ENCODE results near the gene GALNT18. TPM values are rescaled to one million over a fixed set of nuclear protein-coding genes. Genes with fewer than 3 reads are reported as not detected.

Gene GALNT18
- total and polyA plus RNA-seq, 4 donors: 2.1 to 11.0 (median 3.8) TPM

DNA sequence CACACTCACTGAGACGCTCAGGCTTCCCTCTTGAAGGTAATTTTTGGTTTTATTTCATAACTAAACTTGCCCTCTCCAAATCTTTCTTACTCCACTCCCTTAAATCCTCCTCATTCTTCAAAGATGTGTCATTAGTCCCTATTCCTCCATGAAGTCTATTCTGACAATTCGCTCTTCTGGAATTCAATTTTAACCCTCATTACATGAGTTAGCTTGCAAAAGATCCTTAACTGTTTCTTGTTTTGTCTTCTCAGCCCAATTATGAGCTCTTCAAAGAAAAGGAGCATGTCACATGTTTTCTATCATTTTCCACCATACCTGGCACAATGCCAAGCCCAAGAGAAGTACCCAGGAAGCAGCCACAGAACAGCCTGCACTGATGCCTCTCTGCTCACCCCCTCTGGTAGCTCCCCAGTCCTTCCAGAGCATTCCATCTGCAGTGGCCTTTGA, 13.0 kb downstream of the GALNT18 start:
- no peaks in the 10 kb centered on the region for H3K4me1 ChIP-seq (ENCODE audit: control insufficient read depth in 4 of 4, insufficient read depth in 4 of 4, low read length in 3 of 4)
- no peaks in the 10 kb centered on the region for H3K27me3 ChIP-seq (ENCODE audit: control insufficient read depth in 4 of 4, insufficient read depth in 4 of 4, low read length in 3 of 4)
- H3K4me3 ChIP-seq (ENCODE audit: low read depth in 1 of 3, low read length in 3 of 3): no peak overlapping the region
- no peaks in the 10 kb centered on the region for H3K9me3 ChIP-seq (ENCODE audit: control insufficient read depth in 4 of 4, low read length in 3 of 4)
- no peaks in the 10 kb centered on the region for H3K36me3 ChIP-seq (ENCODE audit: control insufficient read depth in 4 of 4, insufficient read depth in 3 of 4, low read depth in 1 of 4, low read length in 3 of 4)
- no peak overlapping the region for H3K27ac ChIP-seq (ENCODE audit: low read depth in 1 of 2, low read length in 2 of 2)
- WGBS: 91% methylated on average over 2 of the region's 2 CpGs
- DNase-seq (ENCODE audit: low spot score): no peak
- H3K9ac ChIP-seq (ENCODE audit: low read depth in 1 of 2, low read length in 2 of 2): no peak overlapping the region
- no peak for TF ChIP-seq TAF1 (conservative IDR thresholded peaks at IDR 0.05)

GRCh38 chr11:11607772-11608171, 14.0 kb downstream of the GALNT18 start:
- H3K27ac ChIP-seq (ENCODE audit: low read depth in 1 of 2, low read length in 2 of 2): no peak overlapping the region
- 80% methylated on average over 2 of the region's 2 CpGs for WGBS
- no peaks in the 10 kb centered on the region for H3K9me3 ChIP-seq (ENCODE audit: control insufficient read depth in 4 of 4, low read length in 3 of 4)

More at GRCh38 chr11:11607772-11608171, 14.0 kb downstream of the GALNT18 start:
- Histone ChIP-seq H3K27me3 (ENCODE audit: control insufficient read depth in 4 of 4, insufficient read depth in 4 of 4, low read length in 3 of 4) (no peaks in the 10 kb centered on the region), H3K36me3 (ENCODE audit: control insufficient read depth in 4 of 4, insufficient read depth in 3 of 4, low read depth in 1 of 4, low read length in 3 of 4) (no peaks in the 10 kb centered on the region), H3K4me3 (ENCODE audit: low read depth in 1 of 3, low read length in 3 of 3) (no peak overlapping the region), H3K4me1 (ENCODE audit: control insufficient read depth in 4 of 4, insufficient read depth in 4 of 4, low read length in 3 of 4) (no peaks in the 10 kb centered on the region), H3K9ac (ENCODE audit: low read depth in 1 of 2, low read length in 2 of 2) (no peak overlapping the region)
- TF ChIP-seq, protein P1, sequence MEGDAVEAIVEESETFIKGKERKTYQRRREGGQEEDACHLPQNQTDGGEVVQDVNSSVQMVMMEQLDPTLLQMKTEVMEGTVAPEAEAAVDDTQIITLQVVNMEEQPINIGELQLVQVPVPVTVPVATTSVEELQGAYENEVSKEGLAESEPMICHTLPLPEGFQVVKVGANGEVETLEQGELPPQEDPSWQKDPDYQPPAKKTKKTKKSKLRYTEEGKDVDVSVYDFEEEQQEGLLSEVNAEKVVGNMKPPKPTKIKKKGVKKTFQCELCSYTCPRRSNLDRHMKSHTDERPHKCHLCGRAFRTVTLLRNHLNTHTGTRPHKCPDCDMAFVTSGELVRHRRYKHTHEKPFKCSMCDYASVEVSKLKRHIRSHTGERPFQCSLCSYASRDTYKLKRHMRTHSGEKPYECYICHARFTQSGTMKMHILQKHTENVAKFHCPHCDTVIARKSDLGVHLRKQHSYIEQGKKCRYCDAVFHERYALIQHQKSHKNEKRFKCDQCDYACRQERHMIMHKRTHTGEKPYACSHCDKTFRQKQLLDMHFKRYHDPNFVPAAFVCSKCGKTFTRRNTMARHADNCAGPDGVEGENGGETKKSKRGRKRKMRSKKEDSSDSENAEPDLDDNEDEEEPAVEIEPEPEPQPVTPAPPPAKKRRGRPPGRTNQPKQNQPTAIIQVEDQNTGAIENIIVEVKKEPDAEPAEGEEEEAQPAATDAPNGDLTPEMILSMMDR (IDR thresholded peaks at IDR 0.05; ENCODE audit: low read depth, low read length, missing input control): no peak
- no peak for TF ChIP-seq REST (IDR thresholded peaks at IDR 0.05)
- TF ChIP-seq YY1 (IDR thresholded peaks at IDR 0.05): no peak
- TF ChIP-seq MAX (IDR thresholded peaks at IDR 0.05): no peak
- no peak for TF ChIP-seq TAF1 (conservative IDR thresholded peaks at IDR 0.05)
- no peak for TF ChIP-seq FOXA2 (IDR thresholded peaks at IDR 0.05)
- TF ChIP-seq HNF4A (conservative IDR thresholded peaks at IDR 0.05): no peak
- no peak for DNase-seq (ENCODE audit: low spot score)

All from liver (tissue), 9 donors.